Stomach smooth muscle (tissue), 2 donors: Measurements from ENCODE around the gene HTR4.
"Not testable (repeated sequence)": the region's sequence is repeated elsewhere in the genome, so short reads cannot be mapped to it uniquely, and the experiment has no call there.

Experiments
- H3K27ac ChIP-seq: one replicate; pipeline ENCODE4 v1.7.0; 2013; ENCODE audit warnings: mild to moderate bottlenecking, low read length, inconsistent platforms
- H3K27me3 ChIP-seq, 2 donors: one replicate each; pipeline ENCODE4 v1.7.0; 2013; ENCODE audit warnings: low read length in 2 of 2; ENCODE audit not compliant: insufficient read depth in 2 of 2, control insufficient read depth in 1 of 2
- H3K36me3 ChIP-seq, 2 donors: one replicate each; pipeline ENCODE4 v1.7.0; 2013; ENCODE audit warnings: low read length in 2 of 2; ENCODE audit not compliant: control insufficient read depth in 2 of 2, insufficient read depth in 2 of 2
- H3K4me1 ChIP-seq: one replicate; pipeline ENCODE4 v1.7.0; 2013; ENCODE audit warnings: low read length; ENCODE audit not compliant: control insufficient read depth, insufficient read depth
- H3K4me3 ChIP-seq, 2 donors: one replicate each; pipeline ENCODE4 v1.7.0; 2013; ENCODE audit warnings: low read length in 2 of 2
- H3K9ac ChIP-seq, 2 donors: one replicate each; pipeline ENCODE4 v1.7.0; 2013; ENCODE audit warnings: low read length in 2 of 2, mild to moderate bottlenecking in 1 of 2
- H3K9me3 ChIP-seq, 2 donors: one replicate each; pipeline ENCODE4 v1.7.0; 2013; ENCODE audit warnings: low read length in 2 of 2; ENCODE audit not compliant: control insufficient read depth in 2 of 2
- donor health status: healthy.
- donor health status: Pancreatic carcinoma.

The HTR4 gene

GRCh38 chr5:148477429-148477828, 176.9 kb downstream of the HTR4 start:
- H3K27me3 ChIP-seq = no peaks in the 10 kb centered on the region
- H3K4me1 ChIP-seq = no peaks in the 10 kb centered on the region
- no peak overlapping the region for H3K27ac ChIP-seq

GRCh38 chr5:148476302-148476701, 178.0 kb downstream of the HTR4 start:
- no peak overlapping the region for H3K4me3 ChIP-seq
- H3K27ac ChIP-seq = no peak overlapping the region
- H3K9me3 ChIP-seq = no peaks in the 10 kb centered on the region
- H3K9ac ChIP-seq = no peak overlapping the region
- H3K27me3 ChIP-seq = no peaks in the 10 kb centered on the region
- no peaks in the 10 kb centered on the region for H3K4me1 ChIP-seq
- H3K36me3 ChIP-seq = no peaks in the 10 kb centered on the region

More at GRCh38 chr5:148477429-148477828, 176.9 kb downstream of the HTR4 start:
- no peak overlapping the region for H3K9ac ChIP-seq
- H3K36me3 ChIP-seq = no peaks in the 10 kb centered on the region
- no peak overlapping the region for H3K4me3 ChIP-seq
- H3K9me3 ChIP-seq = no peaks in the 10 kb centered on the region

GRCh38 chr5:148474025-148474511, 180.3 kb downstream of the HTR4 start:
- H3K27me3 ChIP-seq = no peaks in the 10 kb centered on the region
- H3K4me3 ChIP-seq = no peak overlapping the region
- H3K36me3 ChIP-seq = no peaks in the 10 kb centered on the region
- no peak overlapping the region for H3K9ac ChIP-seq
- no peaks in the 10 kb centered on the region for H3K4me1 ChIP-seq
- H3K9me3 ChIP-seq = no peaks in the 10 kb centered on the region
- no peak overlapping the region for H3K27ac ChIP-seq

- Histone ChIP-seq H3K27me3 (no peaks in the 10 kb centered on the region), H3K4me1 (no peaks in the 10 kb centered on the region), H3K9me3 (no peaks in the 10 kb centered on the region), H3K36me3 (no peaks in the 10 kb centered on the region), H3K4me3 (no peak overlapping the region), H3K9ac (no peak overlapping the region), H3K27ac (no peak overlapping the region)
Measured at GRCh38 chr5:148471379-148471778, 182.9 kb downstream of the HTR4 start.

GRCh38 chr5:148469501-148469935, 184.8 kb downstream of the HTR4 start:
- Histone ChIP-seq H3K9ac (no peak overlapping the region), H3K4me1 (peaks cover 3% of the 10 kb centered on the region), H3K4me3 (no peak overlapping the region), H3K36me3 (no peaks in the 10 kb centered on the region), H3K27me3 (no peaks in the 10 kb centered on the region), H3K9me3 (no peaks in the 10 kb centered on the region), H3K27ac (no peak overlapping the region)

- H3K9me3 ChIP-seq, H3K9ac ChIP-seq, H3K4me1 ChIP-seq, H3K27ac ChIP-seq, H3K27me3 ChIP-seq, H3K4me3 ChIP-seq, H3K36me3 ChIP-seq: not testable (repeated sequence)
Measured at GRCh38 chr5:148468746-148469145, 185.6 kb downstream of the HTR4 start.

- H3K27ac ChIP-seq = no peak overlapping the region
- H3K9ac ChIP-seq = no peak overlapping the region
- no peak overlapping the region for H3K4me3 ChIP-seq
- no peaks in the 10 kb centered on the region for H3K9me3 ChIP-seq
- peaks cover 3% of the 10 kb centered on the region for H3K4me1 ChIP-seq
- H3K27me3 ChIP-seq = no peaks in the 10 kb centered on the region
- H3K36me3 ChIP-seq = no peaks in the 10 kb centered on the region
Measured at GRCh38 chr5:148467958-148468357, 186.4 kb downstream of the HTR4 start.

- Histone ChIP-seq H3K27ac (no peak overlapping the region), H3K9me3 (no peaks in the 10 kb centered on the region), H3K36me3 (no peaks in the 10 kb centered on the region), H3K4me1 (peaks cover 3% of the 10 kb centered on the region), H3K27me3 (no peaks in the 10 kb centered on the region), H3K9ac (no peak overlapping the region), H3K4me3 (no peak overlapping the region)
Measured at GRCh38 chr5:148466236-148466580, 188.1 kb downstream of the HTR4 start.

GRCh38 chr5:148465381-148466235, 188.7 kb downstream of the HTR4 start:
- no peak overlapping the region for H3K27ac ChIP-seq

GRCh38 chr5:148459669-148460068, 194.7 kb downstream of the HTR4 start:
- Histone ChIP-seq H3K27me3 (no peaks in the 10 kb centered on the region), H3K9me3 (no peaks in the 10 kb centered on the region), H3K9ac (no peak overlapping the region), H3K27ac (no peak overlapping the region), H3K36me3 (no peaks in the 10 kb centered on the region), H3K4me1 (no peaks in the 10 kb centered on the region), H3K4me3 (no peak overlapping the region)

More at GRCh38 chr5:148465381-148466235, 188.7 kb downstream of the HTR4 start:
- Histone ChIP-seq H3K4me1 (peaks cover 3% of the 10 kb centered on the region), H3K9me3 (no peaks in the 10 kb centered on the region), H3K27me3 (no peaks in the 10 kb centered on the region), H3K9ac (no peak overlapping the region), H3K4me3 (no peak overlapping the region), H3K36me3 (no peaks in the 10 kb centered on the region)
